Measurements from ENCODE around the gene NOXO1. TPM values are rescaled to one million over a fixed set of nuclear protein-coding genes. Genes with fewer than 3 reads are reported as not detected.
"Not testable (repeated sequence)": the region's sequence is repeated elsewhere in the genome, so short reads cannot be mapped to it uniquely, and the experiment has no call there.

The NOXO1 gene
- total RNA-seq, 2 experiments from 2014 or later = 0.26 TPM; not detected in 1

GRCh38 chr16:2022723-2023091, 41.4 kb upstream of the NOXO1 start:
- peaks cover 17% of the 10 kb centered on the region for H3K4me1 Mint-ChIP-seq
- no peak overlapping the region for H3K27ac Mint-ChIP-seq
- CTCF ChIA-PET = interaction anchor here (0.6 to 7.6 kb wide), 22 partner anchors 9 to 454 kb away, joined by 3 to 118 read pairs (median 4); partner anchors contain the start of genes MSRB1, NTHL1, PKD1 and TRAF7
- ATAC-seq (peak; percentile 31), DNase-seq (peak; percentile 49)
- H3K36me3 Mint-ChIP-seq = no peaks in the 10 kb centered on the region
- peak overlapping the region; percentile 54 for H3K4me3 Mint-ChIP-seq
- H3K9me3 Mint-ChIP-seq (ENCODE audit: low read depth) = no peaks in the 10 kb centered on the region
- H3K27me3 Mint-ChIP-seq = peaks cover 42% of the 10 kb centered on the region

DNA sequence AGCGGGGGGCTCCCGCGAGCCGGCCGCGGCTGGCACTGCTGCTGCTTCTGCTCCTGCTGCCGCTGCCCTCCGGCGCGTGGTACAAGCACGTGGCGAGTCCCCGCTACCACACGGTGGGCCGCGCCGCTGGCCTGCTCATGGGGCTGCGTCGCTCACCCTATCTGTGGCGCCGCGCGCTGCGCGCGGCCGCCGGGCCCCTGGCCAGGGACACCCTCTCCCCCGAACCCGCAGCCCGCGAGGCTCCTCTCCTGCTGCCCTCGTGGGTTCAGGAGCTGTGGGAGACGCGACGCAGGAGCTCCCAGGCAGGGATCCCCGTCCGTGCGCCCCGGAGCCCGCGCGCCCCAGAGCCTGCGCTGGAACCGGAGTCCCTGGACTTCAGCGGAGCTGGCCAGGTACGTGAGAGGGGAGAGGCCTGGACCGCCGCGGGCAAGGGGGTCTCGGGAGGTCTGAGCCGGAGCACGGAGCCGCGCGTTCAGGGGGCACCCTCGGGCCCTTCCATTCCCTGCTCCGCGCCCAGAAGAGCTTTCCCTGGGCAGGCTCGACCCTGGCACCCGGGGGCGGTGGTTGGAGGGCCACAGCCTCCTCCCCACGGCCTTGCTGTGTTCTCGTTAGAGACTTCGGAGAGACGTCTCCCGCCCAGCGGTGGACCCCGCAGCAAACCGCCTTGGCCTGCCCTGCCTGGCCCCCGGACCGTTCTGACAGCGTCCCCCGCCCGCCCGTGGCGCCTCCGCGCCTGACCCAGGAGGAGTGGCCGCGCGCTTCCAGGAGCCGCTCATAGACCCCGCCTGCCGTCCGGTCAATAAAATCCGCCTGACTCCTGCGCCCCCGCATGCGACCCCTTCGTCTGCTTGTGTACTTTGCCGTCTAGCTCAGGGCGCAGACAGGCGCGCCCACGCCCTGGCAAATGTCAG, 38.9 kb upstream of the NOXO1 start:
- H3K27ac Mint-ChIP-seq = no peak overlapping the region
- no peak for DNase-seq
- H3K4me1 Mint-ChIP-seq = peaks cover 12% of the 10 kb centered on the region

DNA sequence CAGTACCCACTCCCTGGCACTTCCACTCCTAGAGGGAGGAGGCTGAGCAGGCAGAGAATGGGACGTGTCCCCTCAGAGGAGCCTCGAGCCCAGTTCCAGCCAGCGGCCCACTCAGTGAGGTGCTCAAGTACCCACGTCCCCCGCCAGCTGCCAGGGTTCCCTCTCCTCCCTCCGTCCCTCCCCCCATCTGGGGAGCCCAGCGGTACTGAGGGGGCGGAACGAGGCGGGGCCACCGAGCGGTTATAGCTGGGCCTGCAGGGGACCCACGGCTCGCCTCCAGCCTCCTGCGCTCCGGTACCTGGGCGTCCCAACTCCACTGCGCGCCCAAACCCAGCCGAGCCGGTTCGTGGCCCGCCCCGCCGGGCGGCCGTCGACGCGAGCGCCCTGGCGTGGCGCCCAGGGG, 38.2 kb upstream of the NOXO1 start, which contains the start of gene NPW:
Gene NPW, plus strand, starts transcription at position 268 of the 403 bp plus-strand sequence.
- ATAC-seq = no peak
- no peak for DNase-seq
- Mint-ChIP-seq H3K27me3 (peaks cover 31% of the 10 kb centered on the region), H3K4me1 (peaks cover 12% of the 10 kb centered on the region), H3K4me3 (no peak within 1 kb of the TSS), H3K36me3 (no peaks in the 10 kb centered on the region), H3K27ac (no peak within 1 kb of the TSS), H3K9me3 (ENCODE audit: low read depth) (no peaks in the 10 kb centered on the region)
- CTCF ChIA-PET = interaction anchor here (1.5 to 7.6 kb wide), 2 partner anchors 11 to 123 kb away, joined by 3 to 118 read pairs; no protein-coding TSS in a partner anchor

More for the DNA sequence above, 38.9 kb upstream of the NOXO1 start:
- no peak for ATAC-seq
- Mint-ChIP-seq H3K36me3 (no peaks in the 10 kb centered on the region), H3K4me3 (no peak overlapping the region), H3K27me3 (peaks cover 31% of the 10 kb centered on the region), H3K9me3 (ENCODE audit: low read depth) (no peaks in the 10 kb centered on the region)
- CTCF ChIA-PET = interaction anchor here (1.5 to 7.6 kb wide), 3 partner anchors 12 to 122 kb away, joined by 3 to 118 read pairs (median 11); no protein-coding TSS in a partner anchor

DNA sequence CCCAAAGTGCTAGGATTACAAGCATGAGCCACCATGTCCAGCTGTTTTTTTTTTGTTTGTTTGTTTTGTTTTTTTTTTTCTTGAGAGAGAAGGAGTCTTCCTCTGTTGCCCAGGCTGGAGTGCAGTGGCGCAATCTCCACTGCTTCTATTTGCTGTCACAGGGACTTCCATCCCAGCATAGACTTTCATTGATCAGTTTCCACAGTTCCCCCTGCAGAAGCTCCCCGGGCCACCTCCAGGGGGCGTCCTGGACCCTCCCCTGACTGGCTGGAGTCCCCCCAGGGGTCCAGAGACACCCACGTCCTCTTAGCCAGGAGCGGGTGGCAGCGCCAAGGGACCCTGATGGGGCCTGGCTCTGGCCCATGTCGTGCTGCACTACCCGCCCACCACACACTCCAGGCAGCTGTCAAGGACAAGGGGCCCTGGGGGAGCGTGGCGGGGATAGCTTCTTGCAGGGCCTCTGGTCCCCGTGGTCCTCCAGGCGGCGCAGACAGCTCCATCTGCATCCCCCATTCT, 35.2 kb upstream of the NOXO1 start:
- ATAC-seq (no peak), DNase-seq (no peak)
- no peaks in the 10 kb centered on the region for H3K4me1 Mint-ChIP-seq
- H3K27ac Mint-ChIP-seq = no peak overlapping the region
- H3K27me3 Mint-ChIP-seq = peaks cover 22% of the 10 kb centered on the region
- CTCF ChIA-PET = interaction anchor here (0.6 to 2.2 kb wide), 10 partner anchors 9 to 139 kb away, joined by 3 to 16 read pairs (median 5); partner anchors contain the start of genes NTHL1, TRAF7 and TSC2
- H3K36me3 Mint-ChIP-seq = no peaks in the 10 kb centered on the region
- H3K4me3 Mint-ChIP-seq = no peak overlapping the region
- no peaks in the 10 kb centered on the region for H3K9me3 Mint-ChIP-seq (ENCODE audit: low read depth)

- H3K27me3 Mint-ChIP-seq = peaks cover 17% of the 10 kb centered on the region
- no peaks in the 10 kb centered on the region for H3K36me3 Mint-ChIP-seq
- CTCF ChIA-PET = interaction anchor here (0.7 to 2.2 kb wide), 7 partner anchors 8 to 140 kb away, joined by 3 to 16 read pairs (median 5); partner anchors contain the start of genes NTHL1, TRAF7 and TSC2
- no peaks in the 10 kb centered on the region for H3K4me1 Mint-ChIP-seq
- H3K9me3 Mint-ChIP-seq (ENCODE audit: low read depth) = no peaks in the 10 kb centered on the region
- no peak overlapping the region for H3K4me3 Mint-ChIP-seq
- no peak overlapping the region for H3K27ac Mint-ChIP-seq
- no peak for ATAC-seq
- DNase-seq = no peak
These were observed 34.6 kb upstream of the NOXO1 start for GRCh38 chr16:2015947-2016208.

DNA sequence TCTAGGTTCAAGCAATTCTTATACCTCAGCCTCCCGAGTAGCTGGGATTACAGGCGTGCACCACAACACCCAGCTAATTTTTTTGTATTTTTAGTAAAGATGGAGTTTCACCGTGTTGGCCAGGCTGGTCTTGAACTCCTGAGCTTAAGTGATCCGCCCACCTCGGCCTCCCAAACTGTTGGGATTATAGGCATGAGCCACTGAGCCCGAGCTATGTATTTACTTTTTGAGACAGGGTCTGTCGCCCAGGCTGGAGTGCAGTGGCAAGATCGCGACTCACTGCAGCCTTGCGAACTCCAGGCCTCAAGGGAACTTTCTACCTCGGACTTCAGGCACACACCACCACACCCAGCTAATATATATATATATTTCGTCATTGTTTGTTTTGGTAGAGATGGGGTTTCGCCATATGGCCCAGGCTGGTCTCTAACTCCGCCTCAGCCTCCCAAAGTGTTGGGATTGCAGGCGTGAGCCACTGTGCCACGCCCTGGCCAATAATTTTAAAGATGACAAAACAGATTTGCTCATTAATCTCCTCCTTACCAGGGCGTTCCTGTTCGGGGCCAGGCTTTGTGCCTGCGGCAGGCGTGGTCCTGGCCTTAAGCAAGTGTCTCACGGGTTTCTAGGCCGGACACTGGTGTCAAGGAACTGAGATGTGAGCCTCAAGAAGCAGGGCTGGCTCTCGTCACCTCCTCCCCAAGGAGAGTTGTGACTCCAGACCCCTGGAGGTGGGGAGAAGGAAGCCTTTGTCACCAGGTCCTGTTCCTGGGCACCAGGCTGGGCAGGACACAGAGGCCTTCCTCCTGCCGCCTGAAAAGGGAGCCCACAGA, 34.1 kb upstream of the NOXO1 start:
- ATAC-seq (no peak), DNase-seq (no peak)
- Mint-ChIP-seq H3K9me3 (ENCODE audit: low read depth) (no peaks in the 10 kb centered on the region), H3K4me3 (no peak overlapping the region), H3K27ac (no peak overlapping the region), H3K27me3 (peaks cover 13% of the 10 kb centered on the region), H3K4me1 (peaks cover 2% of the 10 kb centered on the region), H3K36me3 (no peaks in the 10 kb centered on the region)
- CTCF ChIA-PET = interaction anchor here (0.8 to 2.2 kb wide), 4 partner anchors 11 to 140 kb away, joined by 3 to 16 read pairs (median 5); partner anchors contain the start of gene TRAF7

- Mint-ChIP-seq H3K27ac (no peak overlapping the region), H3K4me1 (peaks cover 9% of the 10 kb centered on the region), H3K27me3 (peaks cover 3% of the 10 kb centered on the region), H3K4me3 (no peak overlapping the region), H3K36me3 (no peaks in the 10 kb centered on the region), H3K9me3 (ENCODE audit: low read depth) (no peaks in the 10 kb centered on the region)
- CTCF ChIA-PET = interaction anchor here (1.2 to 2.2 kb wide), 2 partner anchors 9 to 10 kb away, joined by 6 read pairs; no protein-coding TSS in a partner anchor
- ATAC-seq (no peak), DNase-seq (no peak)
These were observed 32.3 kb upstream of the NOXO1 start for GRCh38 chr16:2013527-2013926.

DNA sequence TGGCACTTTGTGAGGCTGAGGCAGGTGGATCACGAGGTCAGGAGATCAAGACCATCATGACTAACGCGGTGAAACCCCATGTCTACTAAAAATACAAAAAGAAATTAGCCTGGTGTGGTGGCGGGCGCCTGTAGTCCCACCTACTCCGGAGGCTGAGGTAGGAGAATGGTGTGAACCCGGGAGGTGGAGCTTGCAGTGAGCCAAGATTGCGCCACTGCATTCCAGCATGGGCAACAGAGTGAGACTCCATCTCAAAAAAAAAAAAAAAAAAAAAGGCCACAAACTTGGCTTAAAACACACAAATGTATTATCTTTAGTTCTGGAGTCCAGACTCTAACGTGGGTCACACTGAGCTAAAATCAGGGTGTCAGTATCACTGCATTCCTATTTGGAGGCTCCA, 30.5 kb upstream of the NOXO1 start:
- H3K4me3 Mint-ChIP-seq; H3K27ac Mint-ChIP-seq; ATAC-seq; H3K36me3 Mint-ChIP-seq; H3K27me3 Mint-ChIP-seq; DNase-seq; H3K9me3 Mint-ChIP-seq (ENCODE audit: low read depth): not testable (repeated sequence)
- H3K4me1 Mint-ChIP-seq = peaks cover 27% of the 10 kb centered on the region
- CTCF ChIA-PET = interaction anchor here (0.7 to 3.1 kb wide), 4 partner anchors 8 to 129 kb away, joined by 3 to 14 read pairs (median 6); no protein-coding TSS in a partner anchor

DNA sequence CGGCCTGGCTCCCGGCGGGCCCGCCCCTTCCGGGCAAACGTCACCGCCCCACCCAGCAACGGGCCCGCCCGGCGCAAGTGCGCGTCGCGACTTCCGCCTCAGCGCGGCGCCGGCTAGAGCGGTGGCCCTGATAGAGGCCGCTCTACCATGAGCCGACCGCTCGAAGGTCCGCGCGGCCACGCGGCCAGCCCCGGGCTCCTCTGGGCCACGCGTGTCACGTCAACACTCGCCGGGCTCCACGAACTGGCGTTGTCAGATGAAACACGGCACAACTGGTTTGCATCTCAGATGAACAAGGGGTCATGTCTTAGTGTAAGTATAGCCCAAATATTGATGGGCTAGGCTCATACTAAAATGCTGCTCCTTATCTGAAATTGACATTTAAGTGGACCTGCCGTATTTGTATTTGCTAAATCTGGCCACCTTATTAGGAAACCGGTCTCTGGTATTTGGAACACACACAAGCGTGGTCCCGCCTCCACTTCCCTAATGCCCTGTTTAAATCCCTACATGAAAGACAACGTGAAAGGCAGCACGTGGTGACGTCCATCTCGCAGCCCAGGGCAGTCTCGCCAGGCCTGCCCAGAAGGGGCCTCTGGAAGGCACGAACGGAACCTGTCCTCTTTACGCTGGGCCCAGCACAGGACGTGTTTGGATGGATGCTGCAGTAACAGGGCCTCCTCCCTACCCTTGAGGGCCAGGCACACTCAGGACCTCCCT, 28.7 kb upstream of the NOXO1 start, which contains the start of gene ZNF598:
Gene ZNF598, minus strand, starts transcription at position 31 of the 720 bp plus-strand sequence.
- DNase-seq (peak; percentile 84), ATAC-seq (peak; percentile 96)
- H3K27me3 Mint-ChIP-seq = no peaks in the 10 kb centered on the region
- H3K4me1 Mint-ChIP-seq = peaks cover 36% of the 10 kb centered on the region
- no peaks in the 10 kb centered on the region for H3K9me3 Mint-ChIP-seq (ENCODE audit: low read depth)
- peaks cover 3% of the 10 kb centered on the region for H3K36me3 Mint-ChIP-seq
- H3K4me3 Mint-ChIP-seq = peak within 1 kb of the TSS; percentile 85
- H3K27ac Mint-ChIP-seq = peak within 1 kb of the TSS; percentile 91
- CTCF ChIA-PET = interaction anchor here (1.1 to 3.1 kb wide), 2 partner anchors 45 to 131 kb away, joined by 3 to 14 read pairs; partner anchors contain the start of gene RPS2

GRCh38 chr16:2009164-2009711, 28.0 kb upstream of the NOXO1 start:
- CTCF ChIA-PET = interaction anchor here (1.1 to 2.3 kb wide), 4 partner anchors 12 to 242 kb away, joined by 3 to 17 read pairs (median 4); partner anchors contain the start of genes ECI1 and RPS2
- H3K4me1 Mint-ChIP-seq = peaks cover 40% of the 10 kb centered on the region
- peak overlapping the region; percentile 84 for H3K27ac Mint-ChIP-seq
- H3K36me3 Mint-ChIP-seq = peaks cover 3% of the 10 kb centered on the region
- no peak for DNase-seq
- peak overlapping the region; percentile 79 for H3K4me3 Mint-ChIP-seq
- H3K9me3 Mint-ChIP-seq (ENCODE audit: low read depth) = no peaks in the 10 kb centered on the region
- no peaks in the 10 kb centered on the region for H3K27me3 Mint-ChIP-seq
- peak; percentile 26 for ATAC-seq

DNA sequence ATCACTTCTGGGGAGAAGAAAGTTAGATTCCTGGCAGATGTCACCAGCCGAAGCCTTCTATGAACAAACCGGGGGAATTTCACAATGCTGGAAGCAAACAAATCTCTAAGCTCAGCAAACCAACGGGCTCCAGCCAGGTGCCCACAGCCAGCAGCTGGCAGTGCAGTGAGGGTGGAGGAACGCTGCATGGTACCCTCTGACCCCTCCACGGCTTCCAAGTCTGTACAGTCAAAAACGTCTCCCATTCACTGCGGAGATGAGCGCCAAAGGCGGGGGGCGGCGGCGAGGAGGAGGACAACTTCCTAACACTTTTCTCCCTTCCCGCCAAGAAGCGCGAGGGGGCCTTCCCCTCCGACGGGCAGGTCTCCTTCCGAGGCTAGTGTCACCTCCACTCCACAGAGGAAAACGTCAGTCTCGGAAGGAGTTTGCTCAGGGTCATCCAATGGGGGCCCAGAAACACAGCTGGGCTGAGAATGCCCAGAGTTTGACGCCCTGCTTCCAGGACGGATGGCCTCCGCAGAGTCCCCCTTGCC, 27.4 kb upstream of the NOXO1 start:
- no peaks in the 10 kb centered on the region for H3K9me3 Mint-ChIP-seq (ENCODE audit: low read depth)
- DNase-seq (peak; percentile 64), ATAC-seq (peak; percentile 5)
- H3K27me3 Mint-ChIP-seq = no peaks in the 10 kb centered on the region
- H3K4me1 Mint-ChIP-seq = peaks cover 45% of the 10 kb centered on the region
- peak overlapping the region; percentile 84 for H3K27ac Mint-ChIP-seq
- H3K36me3 Mint-ChIP-seq = peaks cover 3% of the 10 kb centered on the region
- H3K4me3 Mint-ChIP-seq = peak overlapping the region; percentile 79
- CTCF ChIA-PET = interaction anchor here (1.0 to 2.3 kb wide), 6 partner anchors 11 to 243 kb away, joined by 3 to 17 read pairs (median 3); partner anchors contain the start of genes ECI1 and RPS2

All from activated CD8-positive, alpha-beta memory T cell treated with anti-CD3 and anti-CD28 coated beads, Interleukin-2, amount 10 ng/mL, durations not matched to agents 7 days and 5 days (primary cell).